GM18951 (cell line): Measurements from ENCODE around the gene SOBP.

ENCODE experiments used
- POLR2A ChIP-seq: IDR thresholded peaks from 4 replicates; pipeline ENCODE4 v1.6.1; 2011; ENCODE audit warnings: mild to moderate bottlenecking; ENCODE audit not compliant: insufficient read length, insufficient read depth; ENCODE audit errors: extremely low read depth
- in situ Hi-C: fragments of 300-500 bp; cut with MboI; formaldehyde crosslinking; loops from one replicate; pipeline ENCODE4 v1.12.0; 2022; ENCODE audit warnings: low sequenced_read_pairs, mixed read lengths, inconsistent platforms; ENCODE audit not compliant: unreplicated experiment

The SOBP gene

GRCh38 chr6:107489636-107490565, at the start of gene SOBP:
Gene SOBP, plus strand, starts transcription at chr6:107490117. Its CDS starts 500 bp downstream, at chr6:107490617.
- no peak for TF ChIP-seq POLR2A
- in situ Hi-C loops = no loop called here

GRCh38 chr6:107440936-107441335, 49.0 kb upstream of the SOBP start:
- in situ Hi-C loops = no loop called here
- TF ChIP-seq POLR2A = no peak

GRCh38 chr6:107441682-107442081, 48.2 kb upstream of the SOBP start:
- no peak for TF ChIP-seq POLR2A
- in situ Hi-C loops = no loop called here

- TF ChIP-seq POLR2A = no peak
- in situ Hi-C loops = no loop called here
These were observed 46.8 kb upstream of the SOBP start for GRCh38 chr6:107442938-107443607.

GRCh38 chr6:107443608-107444267, 46.2 kb upstream of the SOBP start:
- TF ChIP-seq POLR2A = no peak
- in situ Hi-C loops = no loop called here

- TF ChIP-seq POLR2A = no peak
These were observed 45.6 kb upstream of the SOBP start for GRCh38 chr6:107444277-107444676.

GRCh38 chr6:107447663-107448216, 42.2 kb upstream of the SOBP start:
- TF ChIP-seq POLR2A = no peak
- in situ Hi-C loops = no loop called here

More at GRCh38 chr6:107444277-107444676, 45.6 kb upstream of the SOBP start:
- in situ Hi-C loops = no loop called here

- in situ Hi-C loops = no loop called here
- no peak for TF ChIP-seq POLR2A
These were observed 41.1 kb upstream of the SOBP start for GRCh38 chr6:107448776-107449175.

- in situ Hi-C loops = no loop called here
- no peak for TF ChIP-seq POLR2A
These were observed 31.1 kb upstream of the SOBP start for GRCh38 chr6:107458672-107459282.

- peak; percentile 98 for TF ChIP-seq POLR2A
- in situ Hi-C loops = no loop called here
These were observed 30.4 kb upstream of the SOBP start, which contains the start of gene PDSS2 for GRCh38 chr6:107459283-107460082. Gene PDSS2, minus strand, starts transcription at chr6:107459564. Its CDS starts 279 bp downstream, at chr6:107459285.

GRCh38 chr6:107460083-107460631, 29.8 kb upstream of the SOBP start:
- no peak for TF ChIP-seq POLR2A
- in situ Hi-C loops = no loop called here

- in situ Hi-C loops = no loop called here
These were observed 23.9 kb upstream of the SOBP start for GRCh38 chr6:107466062-107466461.

GRCh38 chr6:107470364-107470763, 19.6 kb upstream of the SOBP start:
- in situ Hi-C loops = no loop called here
- no peak for TF ChIP-seq POLR2A

More at GRCh38 chr6:107466062-107466461, 23.9 kb upstream of the SOBP start:
- TF ChIP-seq POLR2A = no peak
